HG03196 (cell line): ENCODE results near the gene AMER2.

Experiments
- ATAC-seq: cut with Tn5 transposase; IDR thresholded peaks from one replicate; pipeline ENCODE4 v1.9.1; 2021; ENCODE audit not compliant: unreplicated experiment

Gene AMER2

DNA sequence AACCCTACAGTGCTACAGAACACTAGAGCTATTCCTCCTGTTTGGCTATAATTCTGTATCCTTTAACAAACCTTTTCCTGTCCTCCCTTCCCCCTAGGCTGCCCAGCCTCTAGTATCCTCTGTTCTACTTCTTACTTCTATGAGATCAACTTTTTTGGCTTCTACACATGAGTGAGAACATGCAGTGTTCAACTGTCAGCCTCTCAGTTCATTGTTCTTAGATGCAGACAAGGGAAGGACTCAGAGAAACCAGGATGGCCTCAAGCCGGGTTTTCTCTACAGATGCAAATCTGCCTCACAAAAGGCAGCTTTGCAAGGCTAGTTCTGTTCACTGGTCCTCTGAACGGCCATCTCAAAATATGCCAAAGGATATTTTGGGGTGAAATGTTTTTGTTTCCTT lies 18.4 kb downstream of the AMER2 start:
- no peak for ATAC-seq

DNA sequence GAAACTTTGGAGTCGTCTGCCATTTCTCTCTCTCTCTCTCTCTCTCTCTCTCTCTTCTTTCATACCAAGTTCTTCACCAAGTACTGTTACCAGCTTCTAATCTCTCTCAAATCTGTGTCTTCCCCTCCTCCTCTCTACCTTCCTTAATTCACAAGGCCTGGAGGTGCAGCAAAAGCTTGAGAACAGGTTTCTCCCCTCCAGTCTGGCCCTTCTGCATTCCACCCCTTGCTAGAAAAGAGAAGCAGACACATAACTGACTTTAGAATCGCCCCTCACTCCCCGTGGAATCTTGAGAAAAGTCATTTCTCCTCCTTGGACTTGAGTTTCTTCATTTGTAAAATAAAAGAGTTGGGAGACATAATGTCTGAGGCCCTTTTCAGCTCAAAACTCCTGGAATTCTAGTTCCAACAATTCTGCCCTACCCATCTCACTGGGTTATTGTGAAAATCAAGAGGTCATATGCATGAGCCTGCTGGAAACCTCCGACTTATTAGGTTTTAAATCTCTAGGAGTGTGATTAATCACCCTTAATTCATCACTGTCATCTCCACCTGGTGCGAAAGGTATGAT lies 20.4 kb downstream of the AMER2 start:
- no peak for ATAC-seq

DNA sequence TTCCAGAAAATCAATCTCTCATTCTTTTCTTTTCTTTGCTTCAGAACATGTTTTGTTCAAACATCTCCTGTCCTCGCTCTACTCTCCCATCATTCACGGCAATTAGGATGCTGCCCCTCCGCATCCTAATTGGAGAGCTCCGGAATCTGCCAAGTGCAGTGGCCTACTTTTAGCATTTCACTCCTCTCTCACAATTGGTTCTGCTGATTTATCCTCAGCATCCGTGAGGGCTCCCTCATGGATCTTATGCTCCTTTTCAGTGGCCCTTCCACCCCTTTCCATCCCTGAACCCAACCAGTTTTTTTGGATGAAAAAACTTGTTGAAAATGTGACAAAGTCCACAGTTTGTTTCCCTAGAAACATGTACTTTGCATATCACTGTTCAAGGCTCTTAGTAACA lies 22.4 kb downstream of the AMER2 start:
- no peak for ATAC-seq

DNA sequence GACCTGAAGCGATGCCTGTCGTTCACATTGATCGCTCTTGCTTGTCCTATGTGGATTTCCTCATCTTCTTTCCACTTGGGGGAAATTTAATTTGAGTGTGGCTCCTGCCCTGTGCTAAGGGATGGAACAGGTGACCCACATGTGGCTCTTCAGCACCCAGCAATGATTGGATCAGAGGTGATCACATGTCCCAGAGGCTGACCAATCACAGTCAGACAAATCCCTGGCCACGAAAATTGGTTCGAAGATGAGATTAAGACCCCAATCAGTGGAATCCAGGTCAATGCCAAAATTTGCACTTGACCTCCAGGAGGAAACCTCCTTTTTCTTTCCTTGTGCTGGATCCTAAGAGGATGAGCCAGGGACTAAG lies 23.7 kb downstream of the AMER2 start:
- no peak for ATAC-seq

DNA sequence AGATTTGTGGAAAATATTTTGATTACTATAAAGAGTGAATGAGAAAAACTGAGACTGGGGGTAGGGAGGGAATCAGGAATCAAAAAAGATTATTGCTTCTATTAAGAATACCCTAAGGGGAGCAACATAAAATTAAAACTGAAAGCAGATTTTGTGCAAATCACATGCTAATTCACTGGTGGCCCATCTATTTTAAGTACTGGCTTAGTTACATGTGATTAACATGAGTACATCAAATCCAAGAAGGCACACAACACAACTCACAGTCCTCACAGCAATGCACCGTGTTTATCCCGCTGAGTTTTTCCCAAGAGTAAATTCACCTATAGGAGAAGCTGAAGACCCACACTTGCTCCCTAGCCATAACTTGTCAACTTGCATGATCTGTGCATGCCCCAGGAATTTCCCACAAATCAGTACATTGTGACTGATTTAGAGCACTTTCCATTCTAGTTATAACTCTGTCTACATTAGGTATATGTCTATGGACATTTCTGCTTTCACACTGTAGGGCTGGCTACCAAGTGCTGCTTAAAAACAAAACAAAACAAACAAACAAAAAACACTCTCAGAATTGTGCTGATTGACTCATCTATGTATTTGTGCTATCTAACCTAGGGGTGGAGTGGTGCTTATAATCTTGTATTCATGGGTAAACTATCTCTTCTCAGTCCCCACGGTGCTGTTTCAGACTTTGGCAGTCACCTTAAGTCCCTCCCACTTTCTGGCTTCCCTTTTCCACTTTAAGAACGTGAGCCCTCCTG lies 24.3 kb downstream of the AMER2 start:
- no peak for ATAC-seq

DNA sequence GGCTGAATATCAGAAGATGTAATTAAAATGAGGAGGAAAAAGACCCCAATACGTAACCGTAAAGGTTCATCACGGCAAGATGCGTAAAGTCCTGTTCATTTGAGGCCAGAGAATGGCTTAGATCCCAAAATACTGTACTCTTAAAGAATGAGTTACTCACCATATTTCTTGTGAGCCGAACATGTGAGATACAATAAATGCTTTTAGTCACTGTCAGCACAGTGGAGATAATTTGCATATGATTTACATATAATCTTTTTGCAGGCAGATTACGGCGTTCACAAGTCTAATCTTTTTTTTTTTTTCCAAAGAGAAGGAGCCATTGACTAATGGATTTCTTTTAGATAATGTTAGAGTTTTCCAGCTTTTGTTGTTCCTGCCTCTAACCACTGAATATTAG lies 28.4 kb downstream of the AMER2 start:
- ATAC-seq: no peak

DNA sequence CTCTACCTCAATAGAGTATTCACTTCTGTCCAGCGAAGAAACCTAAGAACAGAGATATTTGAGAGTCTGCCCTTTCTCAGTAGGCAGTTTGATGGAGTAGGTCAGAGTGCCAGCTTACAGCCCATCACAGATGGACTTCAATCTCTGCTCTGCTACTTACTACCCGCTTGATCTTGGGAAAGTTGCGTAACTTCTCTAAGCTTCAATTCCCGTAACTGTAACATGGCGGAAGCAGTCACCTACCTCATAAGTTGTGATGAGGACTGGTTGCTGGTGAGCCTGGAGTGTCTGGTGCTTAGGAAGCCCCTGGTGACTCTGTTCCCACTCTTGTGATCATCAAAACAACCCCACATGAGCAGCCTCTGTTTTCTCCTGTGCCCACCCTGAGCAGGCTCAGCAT lies 31.0 kb downstream of the AMER2 start:
- ATAC-seq: no peak

DNA sequence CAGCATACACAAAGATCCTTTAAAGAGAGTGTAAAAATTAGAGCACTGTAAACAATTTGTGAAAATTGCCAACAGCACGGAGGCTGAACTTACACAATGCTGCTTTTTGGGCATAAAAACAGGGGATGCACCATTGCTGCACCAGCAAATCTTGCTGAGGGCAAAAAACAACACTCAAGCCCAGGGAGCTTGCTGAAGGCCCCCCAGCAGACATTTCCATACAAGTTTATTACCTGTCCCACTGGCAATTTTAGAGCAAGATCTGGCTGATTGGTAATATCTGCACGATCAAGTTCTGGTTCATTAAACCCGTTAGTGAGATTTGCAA lies 34.3 kb downstream of the AMER2 start:
- ATAC-seq: no peak

DNA sequence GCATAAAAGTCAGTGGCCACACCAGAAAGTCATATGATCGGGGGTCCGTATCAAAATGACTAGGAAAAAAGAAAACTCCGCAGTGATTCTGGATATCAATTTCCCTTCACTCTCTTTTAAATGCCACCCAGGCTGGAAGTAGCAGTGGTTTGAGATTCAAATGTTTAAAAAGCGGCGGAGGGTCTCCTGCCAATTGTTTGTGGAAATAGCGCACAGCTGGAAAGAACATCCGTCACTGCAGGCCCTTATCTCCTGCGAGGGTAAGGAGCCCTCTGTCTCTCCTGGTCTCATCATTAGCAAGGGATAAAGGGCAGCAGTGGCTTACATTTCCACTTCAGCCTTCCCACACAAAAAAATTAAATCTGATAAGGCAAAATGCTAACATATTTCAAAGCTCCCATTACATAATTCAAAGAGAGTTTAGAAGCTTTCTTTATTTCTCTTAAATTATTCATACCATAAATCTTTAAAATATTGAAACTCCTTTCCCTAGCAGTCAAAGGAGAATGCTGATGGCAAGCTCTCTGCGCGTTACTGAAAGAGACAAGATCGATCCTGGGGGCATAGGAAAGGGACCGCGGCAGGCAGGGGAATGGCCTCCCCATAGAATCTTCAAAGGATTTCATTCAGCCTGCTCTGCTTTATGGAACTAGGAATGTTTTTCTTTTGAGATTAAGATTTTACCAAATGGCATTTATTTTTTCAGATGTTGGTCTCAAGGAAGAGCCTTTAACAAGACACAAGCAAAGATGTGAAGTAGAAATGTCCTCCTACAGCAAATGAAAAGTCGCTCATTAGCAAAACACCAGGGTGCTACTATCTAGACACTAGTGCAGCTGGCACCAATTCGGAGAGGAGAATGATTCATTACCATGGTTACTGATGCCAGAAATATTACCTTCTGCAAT lies 35.0 kb downstream of the AMER2 start:
- no peak for ATAC-seq

DNA sequence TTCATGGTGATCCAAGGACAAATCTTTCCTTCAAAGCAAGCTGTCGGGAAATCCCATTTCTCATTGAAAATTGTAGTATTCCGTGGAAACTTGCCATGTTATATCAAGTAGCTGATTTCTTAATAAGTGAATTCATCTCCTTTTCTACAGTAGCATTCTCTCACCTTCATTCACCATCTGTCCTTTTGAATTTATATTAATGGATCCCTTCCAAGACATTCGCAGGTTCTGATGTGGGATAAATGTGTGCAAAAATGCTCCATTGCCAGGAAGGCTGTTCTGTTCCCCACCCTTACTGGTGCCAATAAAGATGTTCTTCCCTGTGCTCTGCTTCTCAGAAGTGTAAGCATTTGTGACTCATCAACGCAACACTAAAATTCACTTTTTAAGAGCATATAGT lies 36.2 kb downstream of the AMER2 start:
- ATAC-seq: no peak

DNA sequence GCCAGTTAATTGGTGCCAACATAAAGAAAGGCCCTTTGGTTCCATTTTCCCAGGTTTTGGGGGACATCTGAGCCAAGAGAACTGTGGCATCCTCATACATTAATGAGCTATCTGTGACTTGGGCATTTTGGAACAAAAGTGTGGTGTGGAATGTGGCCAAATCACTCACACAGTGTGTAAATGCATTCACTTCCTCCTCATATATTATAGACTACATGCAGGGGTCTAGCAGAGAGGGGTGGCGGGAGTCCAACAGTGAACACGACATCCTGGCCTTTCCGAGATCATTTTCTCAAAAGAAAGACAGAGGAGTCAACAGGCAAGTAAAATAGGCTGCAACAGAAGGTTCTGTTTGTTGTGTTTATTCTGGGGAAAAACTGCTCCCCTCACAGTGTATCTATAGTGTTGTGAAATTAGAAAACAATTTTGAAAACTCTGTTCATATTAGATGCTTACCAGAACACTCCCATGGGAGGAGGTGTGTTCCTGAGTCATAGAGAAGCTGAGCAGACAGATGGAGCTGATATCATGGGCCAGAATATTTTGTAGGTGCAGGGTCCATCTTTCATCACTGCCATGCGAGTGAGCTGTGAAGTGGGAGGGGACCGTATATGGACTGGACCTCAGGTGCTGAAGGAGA lies 39.2 kb downstream of the AMER2 start:
- no peak for ATAC-seq

DNA sequence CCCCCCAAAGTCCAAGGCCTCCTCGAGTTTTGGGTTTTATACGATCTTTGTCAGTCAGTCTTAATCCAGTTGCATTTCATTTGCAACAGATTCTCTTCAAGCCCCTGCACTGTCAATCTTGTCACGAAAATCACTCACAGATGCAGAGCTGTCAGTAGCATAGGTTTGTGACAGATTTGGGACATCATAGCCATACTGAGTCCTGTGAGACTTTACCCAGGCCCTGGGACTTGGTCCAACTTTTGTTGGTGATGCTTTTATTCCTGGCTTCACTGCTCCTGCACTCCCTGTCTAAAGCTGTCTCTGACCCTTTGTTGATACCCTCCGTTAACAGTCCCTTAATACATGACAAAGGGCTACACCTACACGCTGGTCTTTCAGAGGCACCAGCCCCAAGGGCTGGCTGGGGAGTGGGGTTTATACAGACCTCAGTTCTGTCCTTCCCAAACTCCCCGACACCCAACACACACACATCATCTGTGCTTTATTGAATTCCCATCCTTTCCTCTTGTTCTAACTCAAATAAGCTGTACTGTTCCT lies 40.1 kb downstream of the AMER2 start:
- no peak for ATAC-seq

DNA sequence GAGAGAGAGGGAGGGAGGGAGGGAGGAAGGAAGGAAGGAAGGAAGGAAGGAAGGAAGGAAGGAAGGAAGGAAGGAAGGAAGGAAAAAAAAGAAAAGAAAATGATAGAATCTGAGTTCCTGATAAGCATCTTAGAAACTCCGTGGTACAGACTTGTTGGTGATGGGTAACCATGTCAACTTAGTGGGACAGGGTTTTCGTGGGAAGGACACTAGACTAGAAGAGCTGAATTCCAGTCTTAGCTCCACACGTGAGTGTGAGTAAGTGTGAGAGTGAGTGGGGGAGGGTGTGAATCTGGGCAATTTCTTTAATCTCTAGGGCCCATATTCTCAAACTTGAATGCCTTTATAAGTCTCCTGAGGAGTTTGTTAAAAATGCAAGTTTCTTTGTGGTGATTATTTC lies 41.1 kb downstream of the AMER2 start:
- ATAC-seq: no peak

DNA sequence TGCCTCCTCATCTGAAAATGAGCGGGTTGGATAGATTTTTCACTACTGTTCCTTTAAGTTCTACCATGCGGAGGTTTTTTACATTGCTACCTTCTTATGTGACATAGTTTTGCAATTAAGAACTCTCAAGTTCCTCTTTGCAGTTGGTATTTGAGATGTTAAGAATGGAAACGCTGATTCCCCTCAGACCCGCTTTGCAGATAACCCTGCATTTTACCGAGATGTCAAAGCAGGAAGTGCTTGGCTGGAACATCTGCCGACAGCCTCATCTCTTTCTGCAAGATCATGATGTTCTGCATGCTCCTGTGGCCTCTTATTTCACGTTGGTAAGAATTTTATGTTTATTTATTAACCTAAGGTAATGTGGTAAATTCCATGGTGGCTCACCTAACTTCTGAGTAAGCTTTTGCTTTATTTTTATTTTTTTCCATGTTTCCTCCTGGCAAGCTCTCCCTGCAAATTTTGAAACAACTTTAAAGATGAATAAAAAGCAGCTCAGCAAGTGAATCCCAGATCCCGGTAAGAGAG lies 53.6 kb downstream of the AMER2 start:
- no peak for ATAC-seq

DNA sequence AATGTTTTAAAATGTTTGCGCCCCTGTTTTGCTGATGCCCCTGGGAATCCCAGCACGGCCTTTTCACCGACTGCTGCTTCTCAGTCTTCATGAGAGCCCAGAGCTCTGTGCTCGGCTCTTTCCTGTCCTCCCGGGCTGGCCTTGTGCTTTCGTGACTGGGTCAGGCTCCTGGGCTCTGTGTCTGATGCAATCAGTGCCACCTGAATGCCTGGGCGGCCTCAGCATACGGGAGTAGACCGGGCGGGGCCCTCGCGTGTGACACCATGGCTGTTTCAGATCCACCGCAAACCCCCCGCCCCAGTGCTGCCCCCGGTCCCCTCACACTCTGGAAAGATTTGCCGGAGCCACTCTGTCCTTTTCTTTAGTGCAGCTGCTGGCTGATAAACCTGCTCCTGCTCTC lies 54.8 kb downstream of the AMER2 start:
- no peak for ATAC-seq

DNA sequence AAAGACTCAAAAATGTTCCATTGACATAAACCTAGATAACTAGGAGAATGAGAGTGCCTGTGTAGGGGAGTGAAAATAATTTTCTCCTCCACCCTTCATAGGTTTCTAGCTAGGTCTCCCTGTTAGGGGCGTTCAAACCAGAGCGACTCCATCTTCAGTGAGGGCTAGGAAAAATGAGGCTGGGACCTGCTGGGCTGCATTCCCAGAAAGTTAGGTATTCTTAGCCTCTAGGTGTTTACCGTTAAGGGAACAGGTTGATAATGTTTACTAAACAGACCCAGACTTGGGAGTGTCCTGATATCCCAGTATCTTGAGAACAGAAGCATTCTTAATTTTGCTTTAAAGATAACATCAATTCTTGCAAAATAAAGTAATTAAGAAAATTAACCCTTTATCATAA lies 56.0 kb downstream of the AMER2 start:
- ATAC-seq: no peak

DNA sequence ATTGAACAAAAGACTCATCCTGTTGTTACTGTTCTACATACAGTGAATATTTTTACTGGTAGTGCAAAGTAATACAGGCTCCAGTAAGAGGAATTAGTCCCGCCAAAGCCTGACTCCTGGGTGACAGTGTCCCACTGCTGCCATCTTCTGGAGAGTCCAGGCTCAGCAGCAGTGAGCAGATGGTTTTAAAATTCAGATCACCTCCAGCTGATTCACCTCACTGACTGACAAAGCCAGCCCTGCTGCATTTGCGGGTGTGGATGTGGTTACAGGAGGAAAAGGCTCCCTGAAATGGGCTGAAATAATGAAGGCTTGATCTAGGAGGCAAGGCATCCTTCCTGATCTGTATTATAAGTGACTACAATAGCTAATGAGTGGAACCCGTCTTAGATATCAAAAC lies 57.9 kb downstream of the AMER2 start:
- peak; percentile 72 for ATAC-seq

DNA sequence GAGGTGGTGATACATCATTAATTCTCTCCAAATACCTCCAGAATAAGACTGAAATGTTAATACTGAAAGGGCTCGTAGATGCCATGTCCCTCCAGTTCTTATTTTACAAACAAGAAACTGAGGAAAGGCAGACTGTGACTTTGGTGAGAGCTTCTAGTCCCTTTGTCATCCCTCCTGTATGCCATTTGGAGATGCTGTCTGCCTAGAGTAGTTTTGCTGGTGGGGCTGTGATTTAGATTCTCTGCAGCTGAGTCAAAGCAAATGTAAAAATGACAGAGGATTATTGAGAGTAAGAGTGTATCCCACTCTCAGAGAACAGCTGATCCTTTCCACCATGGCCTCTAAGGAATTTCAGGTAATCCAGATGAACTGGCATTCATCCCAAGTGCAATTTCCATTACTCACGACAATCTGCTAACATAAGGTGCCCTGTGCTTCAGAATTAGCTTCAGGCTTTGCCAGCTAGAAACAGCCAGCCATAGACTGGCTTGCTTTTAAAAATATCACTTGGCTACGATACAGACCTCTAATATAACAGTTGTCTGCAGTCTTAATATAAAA lies 59.3 kb downstream of the AMER2 start:
- no peak for ATAC-seq
